ENCODE data around the gene CUL4B. TPM values are rescaled to one million over a fixed set of nuclear protein-coding genes. Genes with fewer than 3 reads are reported as not detected.

Gene CUL4B
- total RNA-seq, 2 donors from 2014 or later = 47.7 to 51.8 TPM

DNA sequence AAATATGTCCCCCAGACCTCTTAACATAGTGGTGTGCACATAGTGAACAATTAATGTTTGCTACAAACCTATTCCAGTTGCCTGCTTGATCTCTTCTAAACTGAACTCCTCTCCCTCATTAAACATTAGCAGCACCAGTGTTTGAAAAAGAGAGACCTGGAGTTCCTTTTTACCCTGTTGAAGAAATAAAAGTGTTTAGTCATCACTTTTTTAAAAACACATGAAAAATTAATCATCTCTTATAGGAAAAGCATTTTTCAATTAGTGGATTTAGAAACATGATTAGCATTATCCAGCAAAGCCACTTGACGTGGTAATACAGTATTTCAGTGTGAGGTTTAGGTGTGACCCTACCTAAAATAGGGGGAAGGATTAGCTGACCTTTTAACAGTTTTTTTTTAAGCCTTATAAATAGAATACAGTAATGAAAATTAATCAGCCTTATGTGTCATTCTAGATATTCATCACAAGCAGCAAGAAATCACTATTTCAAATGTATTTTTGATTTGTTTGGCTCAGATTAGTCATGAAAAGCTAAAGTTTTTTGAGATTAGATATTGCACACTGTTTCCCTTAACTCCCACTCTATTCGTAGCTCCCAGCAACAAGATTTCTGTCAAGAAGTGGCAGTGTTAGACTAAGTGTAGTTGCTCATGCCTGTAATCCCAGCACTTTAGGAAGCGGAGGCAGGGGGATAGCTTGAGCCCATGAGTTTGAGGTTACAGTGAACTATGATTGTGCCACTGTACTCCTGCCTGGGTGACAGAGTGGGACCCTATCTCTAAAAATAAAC is 26.2 kb downstream of the CUL4B start:
- peaks cover 38% of the 10 kb centered on the region for H3K9me3 Mint-ChIP-seq
- no peak overlapping the region for H3K27ac Mint-ChIP-seq
- 83 to 93% methylated on average over 1 to 3 of the region's 3 CpGs for WGBS, 2 experiments (ENCODE audit: insufficient coverage in 1 of 2, insufficient read length in 1 of 2)
- no peaks in the 10 kb centered on the region for H3K4me1 Mint-ChIP-seq
- Histone ChIP-seq H3K9me3 (ENCODE audit: control insufficient read depth, low read length) (no peaks in the 10 kb centered on the region), H3K4me3 (ENCODE audit: low read length) (no peak overlapping the region), H3K27ac (ENCODE audit: low read depth, low read length) (no peak overlapping the region), H3K4me1 (ENCODE audit: control insufficient read depth, insufficient read depth, low read length) (no peaks in the 10 kb centered on the region), H3K9ac (ENCODE audit: extremely low read depth, low read length, poor library complexity, severe bottlenecking) (no peak overlapping the region), H3K36me3 (ENCODE audit: control insufficient read depth, insufficient read depth, low read length) (peaks cover 55% of the 10 kb centered on the region), H3K27me3 (ENCODE audit: control insufficient read depth, insufficient read depth, low read length, poor library complexity, severe bottlenecking) (no peaks in the 10 kb centered on the region)
- peaks cover 43% of the 10 kb centered on the region for H3K36me3 Mint-ChIP-seq (ENCODE audit: low read depth)
- no peaks in the 10 kb centered on the region for H3K27me3 Mint-ChIP-seq (ENCODE audit: insufficient read depth)
- TF ChIP-seq, protein P1, sequence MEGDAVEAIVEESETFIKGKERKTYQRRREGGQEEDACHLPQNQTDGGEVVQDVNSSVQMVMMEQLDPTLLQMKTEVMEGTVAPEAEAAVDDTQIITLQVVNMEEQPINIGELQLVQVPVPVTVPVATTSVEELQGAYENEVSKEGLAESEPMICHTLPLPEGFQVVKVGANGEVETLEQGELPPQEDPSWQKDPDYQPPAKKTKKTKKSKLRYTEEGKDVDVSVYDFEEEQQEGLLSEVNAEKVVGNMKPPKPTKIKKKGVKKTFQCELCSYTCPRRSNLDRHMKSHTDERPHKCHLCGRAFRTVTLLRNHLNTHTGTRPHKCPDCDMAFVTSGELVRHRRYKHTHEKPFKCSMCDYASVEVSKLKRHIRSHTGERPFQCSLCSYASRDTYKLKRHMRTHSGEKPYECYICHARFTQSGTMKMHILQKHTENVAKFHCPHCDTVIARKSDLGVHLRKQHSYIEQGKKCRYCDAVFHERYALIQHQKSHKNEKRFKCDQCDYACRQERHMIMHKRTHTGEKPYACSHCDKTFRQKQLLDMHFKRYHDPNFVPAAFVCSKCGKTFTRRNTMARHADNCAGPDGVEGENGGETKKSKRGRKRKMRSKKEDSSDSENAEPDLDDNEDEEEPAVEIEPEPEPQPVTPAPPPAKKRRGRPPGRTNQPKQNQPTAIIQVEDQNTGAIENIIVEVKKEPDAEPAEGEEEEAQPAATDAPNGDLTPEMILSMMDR (conservative IDR thresholded peaks at IDR 0.05) = no peak
- no peak for DNase-seq
- no peak overlapping the region for H3K4me3 Mint-ChIP-seq

DNA sequence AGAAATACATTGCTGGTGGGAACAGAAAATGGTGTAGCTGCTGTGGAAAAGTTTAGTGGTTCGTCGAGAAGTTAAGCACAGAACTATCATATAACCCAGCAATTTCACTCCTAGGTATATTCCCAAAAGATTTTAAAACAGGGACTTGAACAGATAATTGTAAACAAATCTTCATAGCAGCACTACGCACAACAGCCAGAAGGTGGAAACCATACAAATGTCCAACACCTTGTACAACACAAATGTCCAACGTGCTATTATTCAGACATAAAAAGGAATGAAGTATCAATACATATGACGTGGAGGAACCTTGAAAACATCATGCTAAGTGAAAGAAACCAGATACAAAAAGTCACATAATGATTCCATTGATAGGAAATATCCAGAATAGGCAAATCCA is 37.9 kb downstream of the CUL4B start:
- 88% methylated on average over 1 of the region's 5 CpGs; no CpG with 5 or more reads in 1 of the 2 experiments for WGBS, 2 experiments (ENCODE audit: insufficient coverage in 1 of 2, insufficient read length in 1 of 2)
- Mint-ChIP-seq H3K27ac (no peak overlapping the region), H3K36me3 (ENCODE audit: low read depth) (peaks cover 31% of the 10 kb centered on the region), H3K27me3 (ENCODE audit: insufficient read depth) (no peaks in the 10 kb centered on the region), H3K4me1 (no peaks in the 10 kb centered on the region), H3K9me3 (peaks cover 55% of the 10 kb centered on the region), H3K4me3 (no peak overlapping the region)
- DNase-seq = no peak
- Histone ChIP-seq H3K4me1 (ENCODE audit: control insufficient read depth, insufficient read depth, low read length) (no peaks in the 10 kb centered on the region), H3K27ac (ENCODE audit: low read depth, low read length) (no peak overlapping the region), H3K36me3 (ENCODE audit: control insufficient read depth, insufficient read depth, low read length) (peaks cover 3% of the 10 kb centered on the region), H3K9ac (ENCODE audit: extremely low read depth, low read length, poor library complexity, severe bottlenecking) (no peak overlapping the region), H3K4me3 (ENCODE audit: low read length) (no peak overlapping the region), H3K27me3 (ENCODE audit: control insufficient read depth, insufficient read depth, low read length, poor library complexity, severe bottlenecking) (no peaks in the 10 kb centered on the region), H3K9me3 (ENCODE audit: control insufficient read depth, low read length) (no peaks in the 10 kb centered on the region)
- TF ChIP-seq, protein P1 (conservative IDR thresholded peaks at IDR 0.05) = no peak

DNA sequence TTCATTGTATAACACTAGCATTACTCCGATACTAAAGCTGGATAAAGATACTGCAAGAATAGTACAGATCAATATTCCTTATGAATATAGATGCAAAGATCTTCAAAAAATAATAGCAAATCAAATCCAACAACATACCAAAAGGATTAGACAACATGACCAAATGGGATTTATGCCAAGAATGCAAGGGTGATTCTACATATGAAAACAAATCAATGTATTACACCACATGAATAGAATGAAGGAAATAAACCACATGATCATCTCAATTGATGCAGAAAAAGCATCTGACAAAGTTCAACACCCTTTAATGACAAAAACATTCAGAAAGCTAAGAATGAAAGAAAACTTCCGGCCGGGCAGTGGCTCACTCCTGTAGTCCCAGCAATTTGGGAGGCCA is 42.8 kb downstream of the CUL4B start:
- TF ChIP-seq, protein P1 (conservative IDR thresholded peaks at IDR 0.05) = no peak
- no peak overlapping the region for H3K9ac ChIP-seq (ENCODE audit: extremely low read depth, low read length, poor library complexity, severe bottlenecking)
- H3K27ac Mint-ChIP-seq = no peak overlapping the region

More for the DNA sequence above, 42.8 kb downstream of the CUL4B start:
- Mint-ChIP-seq H3K27me3 (ENCODE audit: insufficient read depth) (no peaks in the 10 kb centered on the region), H3K4me1 (no peaks in the 10 kb centered on the region), H3K9me3 (peaks cover 61% of the 10 kb centered on the region), H3K4me3 (no peak overlapping the region), H3K36me3 (ENCODE audit: low read depth) (peaks cover 27% of the 10 kb centered on the region)
- Histone ChIP-seq H3K4me3 (ENCODE audit: low read length) (no peak overlapping the region), H3K36me3 (ENCODE audit: control insufficient read depth, insufficient read depth, low read length) (no peaks in the 10 kb centered on the region), H3K27ac (ENCODE audit: low read depth, low read length) (no peak overlapping the region), H3K4me1 (ENCODE audit: control insufficient read depth, insufficient read depth, low read length) (no peaks in the 10 kb centered on the region), H3K27me3 (ENCODE audit: control insufficient read depth, insufficient read depth, low read length, poor library complexity, severe bottlenecking) (no peaks in the 10 kb centered on the region), H3K9me3 (ENCODE audit: control insufficient read depth, low read length) (no peaks in the 10 kb centered on the region)
- WGBS, 2 experiments (ENCODE audit: insufficient coverage in 1 of 2, insufficient read length in 1 of 2) = 100% methylated on average over 2 of the region's 3 CpGs; no CpG with 5 or more reads in 1 of the 2 experiments
- DNase-seq = no peak
